GM12878 (cell line): ENCODE measurements around the gene ZNF765. TPM values are rescaled to one million over a fixed set of nuclear protein-coding genes. Genes with fewer than 3 reads are reported as not detected.

ENCODE experiments used
- ATAC-seq: fragments of 200-7000 bp; cut with Tn5 transposase; 3 replicates; pipeline ENCODE4 v1.9.1; 2020; ENCODE audit warnings: mild to moderate bottlenecking, moderate library complexity
- Bru-seq: library from RNA; stranded (reverse); fragments of 400-500 nt; gene quantifications from one replicate; lab custom pipeline; 2021; lab: Mats Ljungman, UMichigan
- BruChase-seq, 2 experiments: library from RNA; stranded (reverse); fragments of 400-500 nt; gene quantifications; one replicate each; lab custom pipeline; 2021; lab: Mats Ljungman, UMichigan
- BruUV-seq: library from RNA; stranded (reverse); fragments of 400-500 nt; replicated peaks from 2 replicates; lab custom pipeline; 2021; lab: Mats Ljungman, UMichigan
- CTCF ChIA-PET: fragments of 300-600 bp; sonication (Branson Sonifier 250); formaldehyde crosslinking; extraction: SDS; loops from one replicate; lab custom pipeline; 2021; ENCODE audit warnings: inconsistent platforms; lab: Yijun Ruan, JAX
- POLR2A ChIA-PET: fragments of 350-600 bp; formaldehyde crosslinking; extraction: SDS; loops from one replicate; lab custom pipeline; 2021; ENCODE audit warnings: inconsistent platforms; lab: Charles Lee
- RAD21 ChIA-PET: fragments of 300-600 bp; sonication (Branson Sonifier 250); formaldehyde crosslinking; loops from one replicate; lab custom pipeline; 2023; ENCODE audit warnings: antibody characterized with exemption; ENCODE audit not compliant: unreplicated experiment; lab: Charles Lee
- SMC1A ChIA-PET: fragments of 300-600 bp; sonication (Branson Sonifier 250); formaldehyde crosslinking; loops from one replicate; lab custom pipeline; 2023; ENCODE audit not compliant: unreplicated experiment, uncharacterized antibody; lab: Charles Lee
- DNase-seq: peaks from one replicate; pipeline ENCODE4 v3.0.0-alpha.2; 2011; ENCODE audit warnings: low read depth, low spot score
- FAIRE-seq: peaks from 3 replicates; lab custom pipeline; 2011; peaks lifted over from hg19 to GRCh38; lab: Jason Lieb, UNC
- H2AFZ ChIP-seq: 2 replicates; pipeline ENCODE4 v1.6.0; 2011; ENCODE audit warnings: low read depth, low read length, control low read depth; ENCODE audit not compliant: control insufficient read depth
- H3K27ac ChIP-seq: 2 replicates; pipeline ENCODE4 v1.5.1; 2011; ENCODE audit warnings: control low read depth; ENCODE audit not compliant: control insufficient read depth, insufficient read depth
- H3K27me3 ChIP-seq, 2 experiments: replicated peaks in 1 of 2; 2 replicates each; pipeline versions ENCODE4 v1.6.0 to v1.6.1; 2011; ENCODE audit warnings: low read length in 1 of 2; ENCODE audit not compliant: control insufficient read depth in 2 of 2, insufficient read depth in 2 of 2
- H3K36me3 ChIP-seq, 2 experiments: 2 replicates each; pipeline ENCODE4 v1.5.1; 2011; ENCODE audit warnings: low read length in 1 of 2; ENCODE audit not compliant: control insufficient read depth in 2 of 2, insufficient read depth in 2 of 2
- H3K4me1 ChIP-seq: 2 replicates; pipeline ENCODE4 v1.6.1; 2011; ENCODE audit warnings: mild to moderate bottlenecking, low read length, moderate library complexity, mixed read lengths; ENCODE audit not compliant: control insufficient read depth, insufficient read depth
- H3K4me2 ChIP-seq: 2 replicates; pipeline ENCODE4 v1.6.0; 2011; ENCODE audit warnings: control low read depth; ENCODE audit not compliant: control insufficient read depth, insufficient read depth
- H3K4me3 ChIP-seq: fragments of 200-600 bp; sonication (generic); 2 replicates; pipeline ENCODE4 v1.5.1; 2016
- H3K79me2 ChIP-seq: 2 replicates; pipeline ENCODE4 v1.6.0; 2011; ENCODE audit warnings: low read length; ENCODE audit not compliant: control insufficient read depth, insufficient read depth
- H3K9ac ChIP-seq: 2 replicates; pipeline ENCODE4 v1.8.0; 2011; ENCODE audit warnings: low read length, control low read depth, mixed read lengths; ENCODE audit not compliant: control insufficient read depth, insufficient read depth
- H3K9me3 ChIP-seq: replicated peaks from 3 replicates; pipeline ENCODE4 v1.5.1; 2011; ENCODE audit warnings: mild to moderate bottlenecking, low read length; ENCODE audit not compliant: control insufficient read depth, insufficient read depth
- H4K20me1 ChIP-seq: 2 replicates; pipeline ENCODE4 v1.6.0; 2011; ENCODE audit not compliant: control insufficient read depth, insufficient read depth
- EP300 ChIP-seq, 2 experiments: fragments of 150-350 bp in 1 of 2; IDR thresholded peaks; 2 replicates each; pipeline ENCODE4 v1.6.1; 2011 to 2012; ENCODE audit warnings: low read depth in 2 of 2, low read length in 2 of 2, borderline replicate concordance in 1 of 2, improper control_type of control experiment in 1 of 2, inconsistent platforms in 1 of 2; ENCODE audit not compliant: control insufficient read depth in 1 of 2
- GABPA ChIP-seq: IDR thresholded peaks from 2 replicates; pipeline ENCODE4 v1.6.1; 2014; ENCODE audit warnings: antibody characterized with exemption, low read depth, mild to moderate bottlenecking, inconsistent platforms
- HDGF ChIP-seq: fragments of 450-650 bp; IDR thresholded peaks from 2 replicates; pipeline ENCODE4 v1.6.1; 2016; ENCODE audit warnings: antibody characterized with exemption
- LARP7 ChIP-seq: fragments of 450-650 bp; IDR thresholded peaks from 2 replicates; pipeline ENCODE4 v1.6.1; 2017; ENCODE audit warnings: mild to moderate bottlenecking
- MYB ChIP-seq: fragments of 150-350 bp; IDR thresholded peaks from 2 replicates; pipeline ENCODE4 v1.6.1; 2014; ENCODE audit warnings: mild to moderate bottlenecking, low read depth, low read length, borderline replicate concordance
- NR2F1 ChIP-seq: fragments of 450-650 bp; conservative IDR thresholded peaks from 2 replicates; pipeline ENCODE4 v1.6.1; 2017; ENCODE audit warnings: mild to moderate bottlenecking
- RUNX3 ChIP-seq: IDR thresholded peaks from 2 replicates; pipeline ENCODE4 v1.6.1; 2012; ENCODE audit warnings: low read length, inconsistent platforms
- SUZ12 ChIP-seq: fragments of 200-600 bp; sonication (generic); IDR thresholded peaks from one replicate; pipeline ENCODE4 v1.6.1; 2018; ENCODE audit warnings: antibody characterized with exemption, mild to moderate bottlenecking; ENCODE audit not compliant: unreplicated experiment
- WGBS: methylation state at CpG from one replicate; pipeline ENCODE4 v1.1.6; 2016; ENCODE audit warnings: low lambda C conversion rate; ENCODE audit not compliant: insufficient replicate concordance, insufficient coverage; ENCODE audit errors: missing lambda C conversion rate; 5-methylcytosine and 5-hydroxymethylcytosine counted together
- in situ Hi-C: fragments of 300-500 bp; cut with MboI; formaldehyde crosslinking; loops from 9 replicates; pipeline ENCODE4 v1.14.3; 2018; ENCODE audit warnings: mixed read lengths
- intact Hi-C: fragments of 100-400 bp; cut with micrococcal nuclease; formaldehyde crosslinking; loops from one replicate; pipeline ENCODE4 v1.14.2; 2022; ENCODE audit not compliant: unreplicated experiment
- long read RNA-seq, 2 experiments: library from polyadenylated mRNA; unstranded; transcript quantifications; one replicate each; pipeline ENCODE4 v2.0.0, GENCODE V29; 2019 to 2020
- polyA minus RNA-seq, 3 experiments: library from RNA; depleted of rRNA, polyadenylated mRNA; stranded (reverse); fragments of >200 nt; gene quantifications; 2 replicates each; pipeline ENCODE4 v1.2.3, GENCODE V29; 2011
- polyA plus RNA-seq, 11 experiments: library from polyadenylated mRNA; depleted of rRNA in 4 of 11; unstranded in 6 of 11; stranded (reverse) in 5 of 11; fragments of >200 nt; fragmentation: Nextera tagmentation in 4 of 11; fragmentation: Illumina TruSeq in 1 of 11; extraction: Ambion mirVana in 4 of 11; extraction: Trizol in 1 of 11; gene quantifications; 1 replicate in 1 of 11; 2 replicates in 10 of 11; pipeline versions ENCODE4 v1.2.1 to v1.2.3, GENCODE V29; 2011 to 2016; ENCODE audit warnings: inconsistent platforms in 2 of 11, missing spikeins in 2 of 11, low read depth in 1 of 11
- total RNA-seq, 4 experiments: library from RNA; depleted of rRNA in 3 of 4; stranded (reverse); fragments of >200 nt in 3 of 4; fragmentation: Illumina TruSeq in 1 of 4; extraction: Trizol in 1 of 4; gene quantifications; 2 replicates each; pipeline versions ENCODE4 v1.2.1 to v1.2.3, GENCODE V29; 2013 to 2021
- TF ChIP-seq, protein P1 (sequence below): fragments of 450-650 bp; IDR thresholded peaks from 2 replicates; pipeline ENCODE4 v1.6.1; 2017; ENCODE audit warnings: mild to moderate bottlenecking
- TF ChIP-seq, protein P2 (sequence below): IDR thresholded peaks from 2 replicates; pipeline ENCODE4 v1.6.1; 2012; ENCODE audit warnings: improper control_type of control experiment, low read depth, low read length; ENCODE audit not compliant: insufficient replicate concordance

The ZNF765 gene
- 102 and 107 TPM in 2 replicates for total RNA-seq (2013; cell fraction: nucleolus; rRNA removed)
- total RNA-seq (2014; rRNA removed), result 8.0 and 8.7 TPM in 2 replicates
- total RNA-seq (2014; rRNA removed; fragmentation: Illumina TruSeq; extraction: Trizol), result 12.6 and 13.4 TPM in 2 replicates
- total RNA-seq (2021), result 6.3 and 7.9 TPM in 2 replicates
- 5.0 TPM for polyA plus RNA-seq (2011; ENCODE audit: low read depth)
- polyA plus RNA-seq (2011; rRNA removed), result 12.7 and 17.1 TPM in 2 replicates
- polyA plus RNA-seq (2011; cell fraction: cytosol; rRNA removed), result 6.3 and 6.9 TPM in 2 replicates
- 27.1 and 36.9 TPM in 2 replicates for polyA plus RNA-seq (2011; cell fraction: nucleus; rRNA removed)
- polyA plus RNA-seq (2012), result 6.1 and 6.3 TPM in 2 replicates
- 5.7 and 7.4 TPM in 2 replicates for polyA plus RNA-seq (2014; fragmentation: Illumina TruSeq; extraction: Trizol)
- polyA plus RNA-seq (2014; fragmentation: Nextera tagmentation; extraction: Ambion mirVana), result 1 to 10 TPM; 2.9 to 4.2 TPM
- polyA plus RNA-seq (2014; rRNA removed), result 3.9 and 4.5 TPM in 2 replicates
- polyA plus RNA-seq (2016; fragmentation: Nextera tagmentation; extraction: Ambion mirVana), result 1 to 10 TPM; 7.6 to 9.4 TPM
- 20.0 and 30.8 TPM in 2 replicates for polyA minus RNA-seq (2011; rRNA and poly(A)+ RNA removed)
- 5.5 and 6.1 TPM in 2 replicates for polyA minus RNA-seq (2011; cell fraction: cytosol; rRNA and poly(A)+ RNA removed)
- polyA minus RNA-seq (2011; cell fraction: nucleus; rRNA and poly(A)+ RNA removed), result 16.6 and 19.3 TPM in 2 replicates
- Bru-seq, nascent RNA, result percentile 76 among the genes with signal in this experiment
- BruChase-seq, experiment 1, labeled RNA remaining after a 6-hour chase, result percentile 71 among the genes with signal in this experiment
- BruChase-seq, experiment 2, labeled RNA remaining after a 2-hour chase, result percentile 75 among the genes with signal in this experiment
- long read RNA-seq, experiment 1, full-length matches to known transcripts, result 2 of 4 reads
- long read RNA-seq, experiment 1, partial matches to known transcripts, result 0 of 4 reads
- long read RNA-seq, experiment 1, other reads (novel, unspliced or antisense), result 2 of 4 reads
- long read RNA-seq, experiment 2, full-length matches to known transcripts, result 19 of 26 reads
- long read RNA-seq, experiment 2, partial matches to known transcripts, result 0 of 26 reads
- long read RNA-seq, experiment 2, other reads (novel, unspliced or antisense), result 7 of 26 reads

DNA sequence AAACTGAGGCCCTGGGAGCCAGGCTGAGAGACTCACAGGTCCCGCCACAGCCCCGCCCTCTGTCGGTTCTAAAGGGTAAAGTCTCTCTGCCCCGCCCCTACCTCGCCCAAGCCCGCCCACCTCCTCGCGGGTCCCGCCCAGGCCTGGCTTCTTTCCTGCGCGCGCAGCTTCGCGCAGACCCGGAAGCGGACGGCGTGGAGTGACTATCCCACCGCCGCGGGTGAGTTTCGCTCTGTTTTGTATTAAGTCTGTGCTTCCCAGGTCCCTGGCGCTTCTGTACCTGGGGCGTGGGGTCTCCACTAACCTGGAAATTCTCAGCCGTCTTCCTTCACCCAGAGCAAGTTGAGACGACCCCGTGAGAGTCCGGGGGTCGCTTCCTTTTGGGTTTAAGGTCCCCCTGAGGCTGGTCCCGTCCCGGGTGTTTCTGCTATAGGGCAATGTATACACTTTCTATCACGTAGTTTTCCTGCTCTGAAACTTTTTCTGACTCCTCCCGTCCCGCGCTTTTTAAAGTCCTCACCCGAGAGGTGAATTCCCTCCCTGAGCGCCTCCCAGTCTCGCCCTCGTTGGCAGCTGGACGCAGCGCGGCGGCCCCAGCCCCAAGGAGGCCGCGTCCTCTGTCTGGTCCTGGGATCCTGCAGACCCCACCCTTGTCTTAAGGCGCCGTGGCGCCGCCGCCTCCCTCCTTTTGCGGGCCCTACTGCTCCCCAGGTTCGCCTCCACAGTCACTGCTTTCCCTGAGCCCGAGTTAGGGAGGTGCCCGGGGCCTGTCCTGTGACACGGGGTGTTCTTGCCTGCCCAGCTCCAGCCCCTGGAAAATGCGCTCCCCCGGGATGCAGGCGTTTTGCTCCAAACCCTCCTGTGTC lies at the start of gene ZNF765:
Gene ZNF765, plus strand, starts transcription at position 176 of the 866 bp plus-strand sequence. CDS start 2,867 bp downstream, outside the sequence.
- FAIRE-seq (peak; percentile 91), DNase-seq (peak; percentile 55), ATAC-seq (peak; percentile 99)
- ChIA-PET RAD21 (interaction anchor here (0.7 kb wide), 1 partner anchor 30 kb away, joined by 3 read pairs; no protein-coding TSS in a partner anchor), SMC1A (no interaction called here), CTCF (interaction anchor here (1.3 kb wide), 1 partner anchor 29 kb away, joined by 4 read pairs; no protein-coding TSS in a partner anchor), POLR2A (interaction anchor here (0.6 kb wide), 1 partner anchor 1475 kb away, joined by 4 read pairs; no protein-coding TSS in a partner anchor)
- Histone ChIP-seq H3K27me3 (no peaks in the 10 kb centered on the region), H3K9me3 (peaks cover under 1% of the 10 kb centered on the region; the same call in 2 of the 3 replicates), H3K4me3 (peak within 1 kb of the TSS; percentile 97), H3K79me2 (peaks cover 8% of the 10 kb centered on the region), H3K4me2 (peak within 1 kb of the TSS; percentile 69), H2AFZ (peak within 1 kb of the TSS; percentile 80), H3K27ac (peak within 1 kb of the TSS; percentile 77), H3K4me1 (no peaks in the 10 kb centered on the region), H3K36me3 (peaks cover 0 to 10% of the 10 kb centered on the region in 2 experiments; a peak in 3 of 4 replicates), H3K9ac (peak within 1 kb of the TSS; percentile 88), H4K20me1 (no peaks in the 10 kb centered on the region)
- WGBS, result under 1% methylated on average over 45 of the region's 58 CpGs
- intact Hi-C loops (no loop called here), in situ Hi-C loops (no loop called here)
- BruUV-seq, result no TSS peak
- TF ChIP-seq NR2F1 (no peak), SUZ12 (no peak), MYB (no peak), RUNX3 (no peak), HDGF (no peak), EP300 (IDR thresholded peaks at IDR 0.05; ENCODE audit: borderline replicate concordance in 1 of 2, control insufficient read depth in 1 of 2, low read depth in 2 of 2, low read length in 2 of 2) (no peak), LARP7 (0 out of 2 replicates have a peak, but pooled peaks have one; percentile 25), GABPA (no peak)
- TF ChIP-seq, protein P1, sequence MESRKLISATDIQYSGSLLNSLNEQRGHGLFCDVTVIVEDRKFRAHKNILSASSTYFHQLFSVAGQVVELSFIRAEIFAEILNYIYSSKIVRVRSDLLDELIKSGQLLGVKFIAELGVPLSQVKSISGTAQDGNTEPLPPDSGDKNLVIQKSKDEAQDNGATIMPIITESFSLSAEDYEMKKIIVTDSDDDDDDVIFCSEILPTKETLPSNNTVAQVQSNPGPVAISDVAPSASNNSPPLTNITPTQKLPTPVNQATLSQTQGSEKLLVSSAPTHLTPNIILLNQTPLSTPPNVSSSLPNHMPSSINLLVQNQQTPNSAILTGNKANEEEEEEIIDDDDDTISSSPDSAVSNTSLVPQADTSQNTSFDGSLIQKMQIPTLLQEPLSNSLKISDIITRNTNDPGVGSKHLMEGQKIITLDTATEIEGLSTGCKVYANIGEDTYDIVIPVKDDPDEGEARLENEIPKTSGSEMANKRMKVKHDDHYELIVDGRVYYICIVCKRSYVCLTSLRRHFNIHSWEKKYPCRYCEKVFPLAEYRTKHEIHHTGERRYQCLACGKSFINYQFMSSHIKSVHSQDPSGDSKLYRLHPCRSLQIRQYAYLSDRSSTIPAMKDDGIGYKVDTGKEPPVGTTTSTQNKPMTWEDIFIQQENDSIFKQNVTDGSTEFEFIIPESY, result no peak
- TF ChIP-seq, protein P2, sequence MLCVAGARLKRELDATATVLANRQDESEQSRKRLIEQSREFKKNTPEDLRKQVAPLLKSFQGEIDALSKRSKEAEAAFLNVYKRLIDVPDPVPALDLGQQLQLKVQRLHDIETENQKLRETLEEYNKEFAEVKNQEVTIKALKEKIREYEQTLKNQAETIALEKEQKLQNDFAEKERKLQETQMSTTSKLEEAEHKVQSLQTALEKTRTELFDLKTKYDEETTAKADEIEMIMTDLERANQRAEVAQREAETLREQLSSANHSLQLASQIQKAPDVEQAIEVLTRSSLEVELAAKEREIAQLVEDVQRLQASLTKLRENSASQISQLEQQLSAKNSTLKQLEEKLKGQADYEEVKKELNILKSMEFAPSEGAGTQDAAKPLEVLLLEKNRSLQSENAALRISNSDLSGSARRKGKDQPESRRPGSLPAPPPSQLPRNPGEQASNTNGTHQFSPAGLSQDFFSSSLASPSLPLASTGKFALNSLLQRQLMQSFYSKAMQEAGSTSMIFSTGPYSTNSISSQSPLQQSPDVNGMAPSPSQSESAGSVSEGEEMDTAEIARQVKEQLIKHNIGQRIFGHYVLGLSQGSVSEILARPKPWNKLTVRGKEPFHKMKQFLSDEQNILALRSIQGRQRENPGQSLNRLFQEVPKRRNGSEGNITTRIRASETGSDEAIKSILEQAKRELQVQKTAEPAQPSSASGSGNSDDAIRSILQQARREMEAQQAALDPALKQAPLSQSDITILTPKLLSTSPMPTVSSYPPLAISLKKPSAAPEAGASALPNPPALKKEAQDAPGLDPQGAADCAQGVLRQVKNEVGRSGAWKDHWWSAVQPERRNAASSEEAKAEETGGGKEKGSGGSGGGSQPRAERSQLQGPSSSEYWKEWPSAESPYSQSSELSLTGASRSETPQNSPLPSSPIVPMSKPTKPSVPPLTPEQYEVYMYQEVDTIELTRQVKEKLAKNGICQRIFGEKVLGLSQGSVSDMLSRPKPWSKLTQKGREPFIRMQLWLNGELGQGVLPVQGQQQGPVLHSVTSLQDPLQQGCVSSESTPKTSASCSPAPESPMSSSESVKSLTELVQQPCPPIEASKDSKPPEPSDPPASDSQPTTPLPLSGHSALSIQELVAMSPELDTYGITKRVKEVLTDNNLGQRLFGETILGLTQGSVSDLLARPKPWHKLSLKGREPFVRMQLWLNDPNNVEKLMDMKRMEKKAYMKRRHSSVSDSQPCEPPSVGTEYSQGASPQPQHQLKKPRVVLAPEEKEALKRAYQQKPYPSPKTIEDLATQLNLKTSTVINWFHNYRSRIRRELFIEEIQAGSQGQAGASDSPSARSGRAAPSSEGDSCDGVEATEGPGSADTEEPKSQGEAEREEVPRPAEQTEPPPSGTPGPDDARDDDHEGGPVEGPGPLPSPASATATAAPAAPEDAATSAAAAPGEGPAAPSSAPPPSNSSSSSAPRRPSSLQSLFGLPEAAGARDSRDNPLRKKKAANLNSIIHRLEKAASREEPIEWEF, result no peak
